ENCODE results near the gene TPX2. TPM values are rescaled to one million over a fixed set of nuclear protein-coding genes. Genes with fewer than 3 reads are reported as not detected.

TPX2 gene
- polyA plus RNA-seq, 1 donor from 2014 or later = 2.1 TPM

DNA sequence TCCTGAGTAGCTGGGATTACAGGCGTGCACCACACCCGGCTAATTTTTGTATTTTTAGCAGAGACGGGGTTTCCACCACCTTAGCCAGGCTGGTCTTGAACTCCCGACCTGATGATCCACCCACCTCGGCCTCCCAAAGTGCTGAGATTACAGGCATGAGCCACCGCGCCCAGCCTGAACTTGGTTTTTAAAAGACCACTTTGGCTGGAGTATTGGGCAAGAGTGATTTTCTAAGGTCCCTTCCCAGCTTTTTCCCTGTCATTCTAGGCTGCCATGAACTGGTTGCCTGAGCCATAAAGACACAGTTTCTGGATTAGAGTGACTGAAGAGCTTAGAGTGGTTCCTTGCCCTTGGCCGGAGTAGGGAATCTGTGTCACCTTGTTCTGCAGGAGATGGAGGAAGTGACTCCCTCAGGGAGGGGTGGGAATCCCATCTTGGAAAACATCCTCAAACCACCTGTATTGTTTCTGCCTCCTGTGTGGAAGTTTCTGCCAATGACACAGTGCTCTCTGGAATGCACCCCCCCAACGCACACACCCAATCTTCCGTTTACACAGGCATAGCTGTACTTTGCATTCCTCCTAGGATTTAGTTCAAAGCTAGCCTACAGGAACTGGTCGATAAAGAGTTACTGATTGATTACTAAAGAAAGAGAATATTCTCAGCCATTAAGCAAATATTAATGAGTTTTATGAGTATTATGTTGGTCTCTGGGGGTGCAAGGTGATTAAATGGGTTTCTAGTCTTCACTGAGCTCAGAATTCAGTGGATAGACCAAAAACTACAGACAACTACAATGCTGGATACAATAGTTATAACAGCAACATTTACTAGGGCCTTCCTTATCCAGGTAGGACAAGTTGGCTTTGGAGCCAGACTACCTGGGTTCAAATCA, 34.6 kb upstream of the TPX2 start:
- Histone ChIP-seq H4K20me1 (ENCODE audit: insufficient read depth) (no peaks in the 10 kb centered on the region), H3K4me2 (ENCODE audit: low read length) (no peak overlapping the region), H3K4me3 (ENCODE audit: low read length) (no peak overlapping the region), H3K27me3 (ENCODE audit: insufficient read depth, low read depth, low read length) (no peaks in the 10 kb centered on the region), H3K36me3 (ENCODE audit: insufficient read depth, low read length) (peaks cover 14% of the 10 kb centered on the region), H3K79me2 (replicated peaks; ENCODE audit: insufficient read depth, low read length) (peaks cover 47% of the 10 kb centered on the region), H3K9me3 (ENCODE audit: low read length) (peaks cover 6% of the 10 kb centered on the region), H3K27ac (ENCODE audit: low read length) (no peak overlapping the region), H3K9ac (ENCODE audit: low read length) (no peak overlapping the region), H2AFZ (ENCODE audit: low read depth, low read length) (no peak overlapping the region), H3F3A (ENCODE audit: insufficient read depth, low read length, poor library complexity, severe bottlenecking) (no peaks in the 10 kb centered on the region), H3K9me2 (ENCODE audit: insufficient read depth, low read length) (no peaks in the 10 kb centered on the region)
- TF ChIP-seq POLR2AphosphoS5 (IDR thresholded peaks at IDR 0.05) (no peak), RAD21 (conservative IDR thresholded peaks at IDR 0.05) (no peak), MXI1 (conservative IDR thresholded peaks at IDR 0.05; ENCODE audit: poor library complexity, severe bottlenecking) (no peak), SMC3 (conservative IDR thresholded peaks at IDR 0.05; ENCODE audit: poor library complexity) (no peak), TAF1 (IDR thresholded peaks at IDR 0.05; ENCODE audit: low read depth) (no peak), EP300 (conservative IDR thresholded peaks at IDR 0.05; ENCODE audit: poor library complexity, severe bottlenecking) (no peak), EZH2 (IDR thresholded peaks at IDR 0.05; ENCODE audit: borderline replicate concordance, insufficient read depth, low read length, poor library complexity, severe bottlenecking) (no peak)

DNA sequence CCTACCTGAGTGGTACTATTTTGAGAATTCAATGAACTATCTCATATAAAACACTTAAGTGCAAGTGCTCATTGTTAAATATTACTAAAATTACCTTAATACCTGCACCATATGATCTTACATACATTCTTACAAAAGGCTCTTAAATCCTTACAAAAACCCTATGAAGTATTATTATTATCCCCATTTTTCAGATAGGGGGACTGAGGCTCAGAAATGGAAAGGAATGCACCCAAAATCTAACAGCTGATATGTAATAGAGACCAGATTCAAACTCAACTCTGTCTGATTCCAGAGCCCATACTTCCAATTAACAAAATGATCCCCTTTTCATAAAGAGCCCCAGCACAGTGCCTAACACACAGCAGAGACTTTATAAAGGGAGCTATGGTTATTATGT, 33.9 kb upstream of the TPX2 start:
- Histone ChIP-seq H3K79me2 (replicated peaks; ENCODE audit: insufficient read depth, low read length) (peaks cover 45% of the 10 kb centered on the region), H3K4me3 (ENCODE audit: low read length) (no peak overlapping the region), H3K36me3 (ENCODE audit: insufficient read depth, low read length) (peaks cover 9% of the 10 kb centered on the region), H3K9me2 (ENCODE audit: insufficient read depth, low read length) (no peaks in the 10 kb centered on the region), H3F3A (ENCODE audit: insufficient read depth, low read length, poor library complexity, severe bottlenecking) (no peaks in the 10 kb centered on the region), H3K27ac (ENCODE audit: low read length) (no peak overlapping the region), H4K20me1 (ENCODE audit: insufficient read depth) (no peaks in the 10 kb centered on the region), H3K9me3 (ENCODE audit: low read length) (peaks cover 6% of the 10 kb centered on the region), H3K4me2 (ENCODE audit: low read length) (no peak overlapping the region), H2AFZ (ENCODE audit: low read depth, low read length) (no peak overlapping the region), H3K9ac (ENCODE audit: low read length) (no peak overlapping the region), H3K27me3 (ENCODE audit: insufficient read depth, low read depth, low read length) (no peaks in the 10 kb centered on the region)
- no peak for TF ChIP-seq SMC3 (conservative IDR thresholded peaks at IDR 0.05; ENCODE audit: poor library complexity)
- TF ChIP-seq, protein P1, sequence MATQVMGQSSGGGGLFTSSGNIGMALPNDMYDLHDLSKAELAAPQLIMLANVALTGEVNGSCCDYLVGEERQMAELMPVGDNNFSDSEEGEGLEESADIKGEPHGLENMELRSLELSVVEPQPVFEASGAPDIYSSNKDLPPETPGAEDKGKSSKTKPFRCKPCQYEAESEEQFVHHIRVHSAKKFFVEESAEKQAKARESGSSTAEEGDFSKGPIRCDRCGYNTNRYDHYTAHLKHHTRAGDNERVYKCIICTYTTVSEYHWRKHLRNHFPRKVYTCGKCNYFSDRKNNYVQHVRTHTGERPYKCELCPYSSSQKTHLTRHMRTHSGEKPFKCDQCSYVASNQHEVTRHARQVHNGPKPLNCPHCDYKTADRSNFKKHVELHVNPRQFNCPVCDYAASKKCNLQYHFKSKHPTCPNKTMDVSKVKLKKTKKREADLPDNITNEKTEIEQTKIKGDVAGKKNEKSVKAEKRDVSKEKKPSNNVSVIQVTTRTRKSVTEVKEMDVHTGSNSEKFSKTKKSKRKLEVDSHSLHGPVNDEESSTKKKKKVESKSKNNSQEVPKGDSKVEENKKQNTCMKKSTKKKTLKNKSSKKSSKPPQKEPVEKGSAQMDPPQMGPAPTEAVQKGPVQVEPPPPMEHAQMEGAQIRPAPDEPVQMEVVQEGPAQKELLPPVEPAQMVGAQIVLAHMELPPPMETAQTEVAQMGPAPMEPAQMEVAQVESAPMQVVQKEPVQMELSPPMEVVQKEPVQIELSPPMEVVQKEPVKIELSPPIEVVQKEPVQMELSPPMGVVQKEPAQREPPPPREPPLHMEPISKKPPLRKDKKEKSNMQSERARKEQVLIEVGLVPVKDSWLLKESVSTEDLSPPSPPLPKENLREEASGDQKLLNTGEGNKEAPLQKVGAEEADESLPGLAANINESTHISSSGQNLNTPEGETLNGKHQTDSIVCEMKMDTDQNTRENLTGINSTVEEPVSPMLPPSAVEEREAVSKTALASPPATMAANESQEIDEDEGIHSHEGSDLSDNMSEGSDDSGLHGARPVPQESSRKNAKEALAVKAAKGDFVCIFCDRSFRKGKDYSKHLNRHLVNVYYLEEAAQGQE (IDR thresholded peaks at IDR 0.05; ENCODE audit: borderline replicate concordance) = no peak
- TF ChIP-seq EZH2 (IDR thresholded peaks at IDR 0.05; ENCODE audit: borderline replicate concordance, insufficient read depth, low read length, poor library complexity, severe bottlenecking) = no peak
- no peak for TF ChIP-seq TAF1 (IDR thresholded peaks at IDR 0.05; ENCODE audit: low read depth)
- TF ChIP-seq MXI1 (conservative IDR thresholded peaks at IDR 0.05; ENCODE audit: poor library complexity, severe bottlenecking) = no peak
- TF ChIP-seq POLR2AphosphoS5 (IDR thresholded peaks at IDR 0.05) = no peak
- no peak for TF ChIP-seq CTCF (IDR thresholded peaks at IDR 0.05; ENCODE audit: poor library complexity, severe bottlenecking)
